Hindlimb muscle (tissue), 1 donor: Measurements from ENCODE around the gene DHRS12. TPM values are rescaled to one million over a fixed set of nuclear protein-coding genes. Genes with fewer than 3 reads are reported as not detected.
A peak's percentile ranks its signal among the peaks of the same experiment; 100 is the strongest.

ENCODE experiments used
- DNase-seq: peaks from one replicate; pipeline ENCODE4 v3.0.0-alpha.2; 2013
- polyA plus RNA-seq: library from polyadenylated mRNA; unstranded; fragments of 120-200 nt; gene quantifications from one replicate; pipeline ENCODE4 v1.2.1, GENCODE V29; 2013; ENCODE audit not compliant: insufficient read length

DHRS12 gene
- polyA plus RNA-seq, 1 donor = 14.9 TPM

DNA sequence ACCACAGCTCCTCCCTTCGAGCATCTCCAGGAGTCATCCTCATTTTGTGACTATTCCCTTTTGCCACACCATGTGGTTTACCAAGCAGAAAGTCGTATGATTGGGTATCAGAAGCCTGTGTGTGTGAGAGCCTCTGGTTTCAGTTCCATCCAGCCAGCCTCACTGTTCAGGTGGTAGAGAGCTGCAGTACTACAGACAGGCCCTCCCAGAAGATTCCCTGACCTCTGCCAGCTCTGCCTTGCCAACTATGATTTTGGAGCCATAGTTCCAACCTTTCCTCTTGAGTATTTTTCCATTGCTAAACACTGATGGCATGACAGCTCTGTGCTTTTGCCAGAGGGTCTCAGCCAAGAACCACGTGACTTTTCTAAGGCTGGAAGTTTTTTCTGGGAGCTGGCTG lies 82.5 kb downstream of the DHRS12 start:
- DNase-seq = peak; percentile 72

DNA sequence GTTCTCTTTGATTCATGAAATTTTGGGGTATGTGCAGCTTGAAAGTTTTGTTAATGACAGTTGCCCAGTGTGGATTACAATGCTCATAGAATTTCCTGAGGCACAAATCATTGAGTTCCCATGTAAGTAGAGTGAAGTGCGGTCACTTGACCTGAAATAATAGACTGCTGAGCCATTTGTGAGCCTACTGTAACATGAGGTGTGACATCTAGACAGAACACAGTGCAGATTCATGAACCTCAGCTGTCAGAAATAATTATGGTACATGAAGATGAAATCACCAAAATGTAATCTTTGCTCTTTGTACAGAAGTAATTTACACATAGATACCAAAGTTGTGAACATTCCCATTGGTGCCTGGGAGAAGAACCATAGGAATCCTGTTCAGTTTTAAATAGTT lies 84.6 kb downstream of the DHRS12 start:
- no peak for DNase-seq

Other genes with a start within 250 kb of the DHRS12 start
- gene WDFY2, start 219.7 kb downstream of the DHRS12 start, polyA plus RNA-seq = 7.1 TPM
- 0.41 TPM for gene TMEM272, start 41.0 kb upstream of the DHRS12 start, polyA plus RNA-seq
- not detected for gene CCDC70, start 57.8 kb upstream of the DHRS12 start, polyA plus RNA-seq
- gene ATP7B, start 207.3 kb upstream of the DHRS12 start, polyA plus RNA-seq = 7.3 TPM
- 17.5 TPM for gene ALG11, start 208.2 kb upstream of the DHRS12 start, polyA plus RNA-seq
- 19.9 TPM for gene UTP14C, start 220.5 kb upstream of the DHRS12 start, polyA plus RNA-seq